ENCODE measurements around the gene TSPAN9. TPM values are rescaled to one million over a fixed set of nuclear protein-coding genes. Genes with fewer than 3 reads are reported as not detected.

Gene TSPAN9
- polyA plus RNA-seq, 3 donors from 2014 or later = 0.44 TPM; not detected in 2

- peaks cover 3 to 16% (median 12%) of the 10 kb centered on the region in 3 donors for H3K27me3 Mint-ChIP-seq (ENCODE audit: low read depth in 3 of 3)
- H3K27ac Mint-ChIP-seq = no peak overlapping the region
- no peak overlapping the region for H3K4me3 Mint-ChIP-seq
- DNase-seq = no peak
- H3K36me3 Mint-ChIP-seq = no peaks in the 10 kb centered on the region
- H3K4me1 Mint-ChIP-seq = peaks cover 0 to 2% of the 10 kb centered on the region in 2 donors
- H3K9me3 Mint-ChIP-seq = no peaks in the 10 kb centered on the region
Measured at GRCh38 chr12:3204143-3204542, 127.0 kb downstream of the TSPAN9 start.

- H3K27ac Mint-ChIP-seq = no peak overlapping the region
- peaks cover 0 to 2% of the 10 kb centered on the region in 2 donors for H3K4me1 Mint-ChIP-seq
- DNase-seq = no peak
- no peaks in the 10 kb centered on the region for H3K36me3 Mint-ChIP-seq
- H3K27me3 Mint-ChIP-seq (ENCODE audit: low read depth in 3 of 3) = peaks cover 2 to 16% (median 10%) of the 10 kb centered on the region in 3 donors
- no peak overlapping the region for H3K4me3 Mint-ChIP-seq
- H3K9me3 Mint-ChIP-seq = no peaks in the 10 kb centered on the region
Measured at GRCh38 chr12:3204730-3205531, 127.8 kb downstream of the TSPAN9 start.

- H3K36me3 Mint-ChIP-seq = no peaks in the 10 kb centered on the region
- H3K4me1 Mint-ChIP-seq = peaks cover 0 to 2% of the 10 kb centered on the region in 2 donors
- peaks cover 2 to 16% (median 10%) of the 10 kb centered on the region in 3 donors for H3K27me3 Mint-ChIP-seq (ENCODE audit: low read depth in 3 of 3)
- no peak overlapping the region for H3K4me3 Mint-ChIP-seq
- H3K27ac Mint-ChIP-seq = no peak overlapping the region
- H3K9me3 Mint-ChIP-seq = no peaks in the 10 kb centered on the region
- no peak for DNase-seq
Measured at GRCh38 chr12:3205742-3206519, 128.8 kb downstream of the TSPAN9 start.

DNA sequence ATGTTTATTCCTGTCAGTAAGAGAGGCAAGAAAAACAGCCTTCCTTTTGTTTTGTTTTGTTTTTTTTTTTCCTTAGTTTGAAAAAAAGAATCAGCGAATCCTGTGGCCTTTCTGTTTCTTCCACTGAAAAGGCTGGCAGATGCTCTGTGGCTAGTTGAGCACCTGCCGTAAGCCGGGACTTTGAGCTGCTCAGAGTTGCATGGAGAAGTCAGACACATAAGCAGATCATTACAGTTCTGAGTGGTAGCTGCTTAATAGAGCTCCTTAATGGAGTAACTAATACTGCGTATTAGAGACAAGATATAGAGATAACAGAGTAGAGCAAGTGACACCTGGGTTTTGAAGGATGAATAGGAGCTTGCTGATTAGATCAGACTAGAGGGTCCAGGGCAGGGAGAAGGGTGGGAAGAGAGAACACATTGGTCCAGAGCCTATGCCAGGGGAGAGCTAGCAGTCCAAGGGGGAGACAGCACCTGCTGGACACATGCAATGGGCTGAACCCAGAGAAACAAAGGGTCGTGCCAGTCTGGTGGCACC is 129.4 kb downstream of the TSPAN9 start:
- Mint-ChIP-seq H3K4me3 (no peak overlapping the region), H3K9me3 (no peaks in the 10 kb centered on the region), H3K36me3 (no peaks in the 10 kb centered on the region), H3K4me1 (no peaks in the 10 kb centered on the region), H3K27ac (no peak overlapping the region), H3K27me3 (ENCODE audit: low read depth in 3 of 3) (peaks cover 2 to 13% (median 10%) of the 10 kb centered on the region in 3 donors)
- DNase-seq = no peak

DNA sequence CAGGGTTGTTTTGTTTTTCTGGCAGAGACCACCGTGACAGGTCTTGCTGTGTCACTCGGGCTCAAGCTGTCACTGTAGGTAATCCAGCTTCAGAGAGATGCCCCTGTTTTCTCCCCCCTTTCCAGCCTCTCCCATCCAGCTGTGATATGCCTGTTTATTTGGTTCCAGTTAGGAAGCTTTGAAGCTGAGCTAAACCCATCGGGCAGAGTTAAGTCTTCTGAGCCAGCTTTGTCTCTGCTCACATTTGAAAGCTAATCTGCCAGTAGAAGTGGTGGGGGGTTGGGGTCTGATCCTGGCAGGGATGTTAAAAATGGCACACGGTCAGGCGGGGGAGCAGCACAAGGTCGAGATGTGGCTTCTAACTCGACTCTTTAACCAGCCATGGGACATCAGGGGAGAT is 130.0 kb downstream of the TSPAN9 start:
- no peak for DNase-seq
- peaks cover 2 to 13% (median 8%) of the 10 kb centered on the region in 3 donors for H3K27me3 Mint-ChIP-seq (ENCODE audit: low read depth in 3 of 3)
- H3K36me3 Mint-ChIP-seq = no peaks in the 10 kb centered on the region
- no peak overlapping the region for H3K4me3 Mint-ChIP-seq
- no peak overlapping the region for H3K27ac Mint-ChIP-seq
- no peaks in the 10 kb centered on the region for H3K4me1 Mint-ChIP-seq
- no peaks in the 10 kb centered on the region for H3K9me3 Mint-ChIP-seq

- no peak overlapping the region for H3K27ac Mint-ChIP-seq
Measured at GRCh38 chr12:3207858-3208257, 130.7 kb downstream of the TSPAN9 start.

GRCh38 chr12:3213188-3213587 is 136.0 kb downstream of the TSPAN9 start:
- DNase-seq = no peak
- Mint-ChIP-seq H3K36me3 (no peaks in the 10 kb centered on the region), H3K4me3 (no peak overlapping the region), H3K27me3 (ENCODE audit: low read depth in 3 of 3) (peaks cover 3 to 4% (median 3%) of the 10 kb centered on the region in 3 donors), H3K4me1 (no peaks in the 10 kb centered on the region), H3K9me3 (no peaks in the 10 kb centered on the region), H3K27ac (no peak overlapping the region)

More at GRCh38 chr12:3207858-3208257, 130.7 kb downstream of the TSPAN9 start:
- Mint-ChIP-seq H3K4me1 (no peaks in the 10 kb centered on the region), H3K27me3 (ENCODE audit: low read depth in 3 of 3) (peaks cover 2 to 10% (median 9%) of the 10 kb centered on the region in 3 donors), H3K9me3 (no peaks in the 10 kb centered on the region), H3K4me3 (no peak overlapping the region), H3K36me3 (no peaks in the 10 kb centered on the region)
- DNase-seq = no peak

- H3K4me1 Mint-ChIP-seq = no peaks in the 10 kb centered on the region
- H3K27me3 Mint-ChIP-seq (ENCODE audit: low read depth in 3 of 3) = peaks cover 3 to 4% (median 3%) of the 10 kb centered on the region in 3 donors
- no peak overlapping the region for H3K27ac Mint-ChIP-seq
- no peaks in the 10 kb centered on the region for H3K36me3 Mint-ChIP-seq
- no peak for DNase-seq
- H3K4me3 Mint-ChIP-seq = no peak overlapping the region
- no peaks in the 10 kb centered on the region for H3K9me3 Mint-ChIP-seq
Measured at GRCh38 chr12:3213768-3214167, 136.6 kb downstream of the TSPAN9 start.

DNA sequence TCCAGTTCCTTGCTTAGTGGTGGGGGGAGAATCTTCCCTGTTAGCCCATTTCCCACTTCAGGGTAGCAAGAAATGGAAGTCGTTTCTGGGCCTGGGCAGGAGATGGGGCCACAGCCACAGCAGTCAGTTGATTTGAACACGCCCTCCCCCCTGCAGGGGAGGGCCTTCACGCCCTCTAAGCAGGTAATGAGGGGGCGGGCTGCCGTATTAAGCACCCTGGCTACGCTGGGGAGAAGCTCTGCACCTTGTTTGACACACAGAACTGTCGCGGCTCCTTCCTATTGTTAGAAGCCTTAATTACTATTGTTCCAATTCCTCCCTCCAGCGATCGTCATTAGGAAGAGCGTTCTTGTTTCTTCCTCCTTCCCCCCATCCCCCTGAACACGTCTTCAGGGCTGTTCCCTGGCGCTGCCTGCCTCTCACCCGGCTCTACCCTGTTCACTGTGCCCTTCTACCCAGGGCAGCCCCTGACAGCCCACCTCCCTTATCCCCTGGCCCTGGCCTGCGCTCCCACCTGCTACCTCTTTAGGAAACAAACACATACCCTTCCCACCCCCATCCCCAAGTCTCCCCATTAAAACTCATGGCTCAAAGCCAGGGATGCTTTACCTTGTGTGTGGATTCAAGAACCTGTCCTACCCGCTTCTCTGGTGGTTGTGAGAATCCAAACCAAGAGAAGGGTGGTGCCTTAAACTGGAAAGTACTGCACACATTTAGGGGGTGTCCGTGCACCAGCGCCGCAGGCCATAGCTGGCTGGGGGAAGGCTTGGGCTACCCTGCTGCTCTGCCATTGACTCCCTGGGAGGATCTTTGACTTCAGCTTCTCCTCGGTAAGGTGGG is 137.6 kb downstream of the TSPAN9 start:
- H3K36me3 Mint-ChIP-seq = no peaks in the 10 kb centered on the region
- no peak overlapping the region for H3K27ac Mint-ChIP-seq
- H3K4me1 Mint-ChIP-seq = no peaks in the 10 kb centered on the region
- H3K9me3 Mint-ChIP-seq = no peaks in the 10 kb centered on the region
- no peak for DNase-seq
- H3K27me3 Mint-ChIP-seq (ENCODE audit: low read depth in 3 of 3) = peaks cover 3 to 4% (median 3%) of the 10 kb centered on the region in 3 donors
- H3K4me3 Mint-ChIP-seq = no peak overlapping the region

- Mint-ChIP-seq H3K36me3 (no peaks in the 10 kb centered on the region), H3K9me3 (no peaks in the 10 kb centered on the region), H3K27me3 (ENCODE audit: low read depth in 3 of 3) (peaks cover 3 to 4% (median 3%) of the 10 kb centered on the region in 3 donors), H3K27ac (no peak overlapping the region), H3K4me1 (no peaks in the 10 kb centered on the region), H3K4me3 (no peak overlapping the region)
- no peak for DNase-seq
Measured at GRCh38 chr12:3215410-3215975, 138.3 kb downstream of the TSPAN9 start.

DNA sequence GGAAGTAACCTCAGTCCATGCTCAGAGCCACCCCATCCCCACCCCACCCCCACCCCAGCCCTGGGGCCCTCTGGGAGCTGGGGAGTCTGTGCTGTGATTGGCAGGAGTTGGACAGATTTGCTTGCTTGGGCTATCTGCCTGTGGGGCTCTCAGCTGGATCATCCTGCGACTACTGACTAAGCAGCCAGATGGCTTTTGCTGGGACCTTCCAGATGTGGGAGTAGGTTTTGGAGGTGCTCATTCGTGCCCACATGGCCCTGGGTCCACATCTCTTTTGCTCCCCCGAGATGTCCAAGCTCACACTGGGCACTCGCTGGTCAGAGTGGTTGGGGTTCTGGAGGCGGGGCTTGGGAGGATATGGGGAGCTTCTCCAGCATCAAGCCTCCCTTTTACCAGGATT is 138.9 kb downstream of the TSPAN9 start:
- H3K27me3 Mint-ChIP-seq (ENCODE audit: low read depth in 3 of 3) = peaks cover 3 to 4% (median 3%) of the 10 kb centered on the region in 3 donors
- no peak for DNase-seq
- no peak overlapping the region for H3K27ac Mint-ChIP-seq
- H3K4me1 Mint-ChIP-seq = no peaks in the 10 kb centered on the region
- no peaks in the 10 kb centered on the region for H3K9me3 Mint-ChIP-seq
- H3K36me3 Mint-ChIP-seq = no peaks in the 10 kb centered on the region
- no peak overlapping the region for H3K4me3 Mint-ChIP-seq

GRCh38 chr12:3216726-3217682 is 139.8 kb downstream of the TSPAN9 start:
- H3K27me3 Mint-ChIP-seq (ENCODE audit: low read depth in 3 of 3) = peaks cover 3 to 4% (median 3%) of the 10 kb centered on the region in 3 donors
- no peaks in the 10 kb centered on the region for H3K36me3 Mint-ChIP-seq
- H3K4me1 Mint-ChIP-seq = no peaks in the 10 kb centered on the region
- H3K4me3 Mint-ChIP-seq = no peak overlapping the region
- no peak for DNase-seq
- H3K27ac Mint-ChIP-seq = no peak overlapping the region
- H3K9me3 Mint-ChIP-seq = no peaks in the 10 kb centered on the region
